Ascending aorta (tissue), 2 donors: ENCODE measurements around the gene SOX15. TPM values are rescaled to one million over a fixed set of nuclear protein-coding genes. Genes with fewer than 3 reads are reported as not detected.

ENCODE experiments used
- DNase-seq, 2 donors: peaks; one replicate each; pipeline ENCODE4 v3.0.0-alpha.2; 2019; ENCODE audit warnings: low spot score in 2 of 2
- H3K27ac ChIP-seq, 2 donors: fragments of 200-600 bp; sonication (generic); one replicate each; pipeline ENCODE4 v1.5.1; 2016 to 2017; ENCODE audit warnings: mild to moderate bottlenecking in 1 of 2
- H3K27me3 ChIP-seq: fragments of 200-600 bp; sonication (generic); one replicate; pipeline ENCODE4 v1.5.1; 2017
- H3K36me3 ChIP-seq, 2 donors: fragments of 200-600 bp; sonication (generic); one replicate each; pipeline ENCODE4 v1.5.1; 2016
- H3K4me1 ChIP-seq, 2 donors: fragments of 200-600 bp; sonication (generic); one replicate each; pipeline ENCODE4 v1.5.1; 2016 to 2017; ENCODE audit warnings: mild to moderate bottlenecking in 1 of 2
- H3K4me3 ChIP-seq, 2 donors: fragments of 200-600 bp; sonication (generic); one replicate each; pipeline ENCODE4 v1.5.1; 2016 to 2017; ENCODE audit warnings: mild to moderate bottlenecking in 1 of 2
- H3K9me3 ChIP-seq, 2 donors: fragments of 200-600 bp; sonication (generic); one replicate each; pipeline ENCODE4 v1.5.1; 2016
- intact Hi-C: fragments of 100-400 bp; cut with DNase I; formaldehyde crosslinking; loops from one replicate; pipeline ENCODE4 v1.15.1; 2023
- total RNA-seq: library from RNA; depleted of rRNA; stranded (reverse); fragments of >200 nt; gene quantifications from one replicate; pipeline ENCODE4 v1.1.0, GENCODE V29; 2016
- TF ChIP-seq, protein P1 (sequence below), 3 experiments: fragments of 200-600 bp in 2 of 3; fragments of 450-650 bp in 1 of 3; sonication (generic) in 2 of 3; IDR thresholded peaks; one replicate each; pipeline ENCODE4 v1.5.1; 2016 to 2019; ENCODE audit warnings: antibody characterized with exemption in 3 of 3, mild to moderate bottlenecking in 1 of 3, moderate library complexity in 1 of 3

SOX15 gene
- total RNA-seq = not detected

DNA sequence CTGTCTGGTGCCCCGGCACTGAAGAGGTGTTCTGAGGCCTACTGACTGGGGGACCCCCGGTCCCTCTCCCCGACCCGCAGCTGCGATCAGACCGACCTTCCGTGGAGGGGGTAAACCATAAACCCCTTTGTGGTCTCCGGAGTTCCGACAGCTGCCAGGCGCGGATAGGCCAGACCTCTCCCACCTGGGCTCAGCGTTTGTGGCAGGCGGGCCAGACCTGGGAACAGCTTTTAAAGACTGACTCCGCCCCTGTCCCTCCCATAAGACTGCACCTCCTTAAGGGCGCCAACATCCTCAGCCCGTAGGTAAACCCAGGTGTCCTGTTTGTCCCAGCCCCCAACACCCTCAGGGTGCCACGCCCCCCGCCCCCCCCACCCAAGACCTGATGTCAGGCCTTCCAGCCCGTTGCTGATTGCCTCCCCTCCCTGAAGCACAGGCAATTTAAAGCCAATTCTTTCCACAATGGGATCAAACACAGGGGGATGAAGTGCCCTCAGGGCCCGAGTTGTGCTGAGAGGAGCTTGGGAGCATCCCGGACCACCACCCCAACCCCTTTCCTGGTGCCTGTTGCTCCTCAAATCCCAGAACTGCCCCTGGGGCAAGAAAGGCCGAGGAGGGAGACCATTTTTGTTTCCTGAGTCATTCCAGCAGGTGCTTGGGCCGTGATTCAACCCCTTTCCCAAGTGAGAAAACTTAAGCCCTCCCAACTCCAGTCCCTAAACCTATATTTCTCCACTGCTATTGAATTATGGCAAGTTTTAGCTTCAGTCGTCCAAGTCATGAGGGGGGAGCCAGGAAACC lies at the start of gene SOX15:
Gene SOX15, minus strand, starts transcription at position 204 of the 801 bp plus-strand sequence. CDS start 418 bp downstream, outside the sequence.
- peak within 1 kb of the TSS; percentile 23 to 60 for H3K27ac ChIP-seq
- intact Hi-C loops = loop anchor here (2.0 to 10.0 kb wide), 3 partner anchors 25 to 585 kb away; partner anchors contain the start of genes FXR2 and TMEM107
- no peak for DNase-seq
- H3K9me3 ChIP-seq = no peaks in the 10 kb centered on the region
- no peaks in the 10 kb centered on the region for H3K27me3 ChIP-seq
- peaks cover 5 to 15% of the 10 kb centered on the region in 2 donors for H3K4me1 ChIP-seq
- TF ChIP-seq, protein P1, sequence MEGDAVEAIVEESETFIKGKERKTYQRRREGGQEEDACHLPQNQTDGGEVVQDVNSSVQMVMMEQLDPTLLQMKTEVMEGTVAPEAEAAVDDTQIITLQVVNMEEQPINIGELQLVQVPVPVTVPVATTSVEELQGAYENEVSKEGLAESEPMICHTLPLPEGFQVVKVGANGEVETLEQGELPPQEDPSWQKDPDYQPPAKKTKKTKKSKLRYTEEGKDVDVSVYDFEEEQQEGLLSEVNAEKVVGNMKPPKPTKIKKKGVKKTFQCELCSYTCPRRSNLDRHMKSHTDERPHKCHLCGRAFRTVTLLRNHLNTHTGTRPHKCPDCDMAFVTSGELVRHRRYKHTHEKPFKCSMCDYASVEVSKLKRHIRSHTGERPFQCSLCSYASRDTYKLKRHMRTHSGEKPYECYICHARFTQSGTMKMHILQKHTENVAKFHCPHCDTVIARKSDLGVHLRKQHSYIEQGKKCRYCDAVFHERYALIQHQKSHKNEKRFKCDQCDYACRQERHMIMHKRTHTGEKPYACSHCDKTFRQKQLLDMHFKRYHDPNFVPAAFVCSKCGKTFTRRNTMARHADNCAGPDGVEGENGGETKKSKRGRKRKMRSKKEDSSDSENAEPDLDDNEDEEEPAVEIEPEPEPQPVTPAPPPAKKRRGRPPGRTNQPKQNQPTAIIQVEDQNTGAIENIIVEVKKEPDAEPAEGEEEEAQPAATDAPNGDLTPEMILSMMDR (IDR thresholded peaks at IDR 0.05) = no peak
- peak within 1 kb of the TSS; percentile 54 to 67 for H3K4me3 ChIP-seq
- H3K36me3 ChIP-seq = peaks cover 40 to 41% of the 10 kb centered on the region in 2 donors

DNA sequence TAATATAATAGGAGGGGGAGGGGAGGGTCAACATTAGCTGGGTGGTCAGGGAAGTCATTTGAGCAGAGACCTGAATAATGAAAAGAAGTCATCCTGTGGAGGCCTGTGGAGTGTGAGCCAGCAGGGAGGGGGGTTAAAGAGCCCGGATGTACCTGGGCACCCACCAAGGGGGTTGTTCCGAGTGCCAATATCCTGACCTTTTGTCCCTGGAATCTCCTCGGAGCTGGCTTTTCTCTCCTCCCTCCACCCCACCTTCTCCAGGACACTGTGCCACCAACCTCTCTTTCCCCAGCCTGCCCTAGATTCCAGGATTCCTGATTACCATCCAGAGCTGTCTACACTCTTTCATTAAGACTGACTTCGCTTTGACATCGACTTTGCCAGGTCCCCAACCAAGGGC lies 46.3 kb upstream of the SOX15 start:
- H3K4me3 ChIP-seq = no peak overlapping the region
- DNase-seq = no peak
- H3K36me3 ChIP-seq = no peaks in the 10 kb centered on the region
- H3K27me3 ChIP-seq = no peaks in the 10 kb centered on the region
- no peaks in the 10 kb centered on the region for H3K9me3 ChIP-seq
- intact Hi-C loops = no loop called here
- no peaks in the 10 kb centered on the region for H3K4me1 ChIP-seq
- H3K27ac ChIP-seq = no peak overlapping the region
- TF ChIP-seq, protein P1 (IDR thresholded peaks at IDR 0.05) = no peak

DNA sequence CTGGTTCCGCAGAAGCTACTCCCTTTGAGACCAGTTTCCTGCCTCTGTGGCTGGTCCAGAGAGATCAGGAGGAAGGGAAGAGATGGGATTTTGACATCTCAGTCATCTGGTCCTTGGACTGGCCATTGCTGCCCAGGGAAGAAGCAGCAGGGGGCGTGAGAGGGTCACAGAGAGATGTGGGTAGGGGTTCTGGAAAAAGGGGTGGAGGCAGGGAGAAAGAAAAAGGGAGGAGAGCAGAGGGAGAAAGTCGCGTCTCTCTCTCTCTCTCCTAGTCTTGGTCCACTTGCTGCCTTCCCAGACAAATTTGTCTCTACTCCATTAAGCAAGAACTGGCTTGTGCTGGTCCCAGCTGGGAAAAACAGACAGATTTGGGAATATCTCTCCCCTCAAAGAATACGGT lies 44.5 kb upstream of the SOX15 start:
- H3K27ac ChIP-seq = no peak overlapping the region
- intact Hi-C loops = no loop called here
- H3K36me3 ChIP-seq = no peaks in the 10 kb centered on the region
- no peak for DNase-seq
- H3K4me1 ChIP-seq = no peaks in the 10 kb centered on the region
- no peak overlapping the region for H3K4me3 ChIP-seq
- H3K27me3 ChIP-seq = no peaks in the 10 kb centered on the region
- TF ChIP-seq, protein P1 (IDR thresholded peaks at IDR 0.05) = peak in 1 of 3 experiments; percentile 35
- H3K9me3 ChIP-seq = no peaks in the 10 kb centered on the region

DNA sequence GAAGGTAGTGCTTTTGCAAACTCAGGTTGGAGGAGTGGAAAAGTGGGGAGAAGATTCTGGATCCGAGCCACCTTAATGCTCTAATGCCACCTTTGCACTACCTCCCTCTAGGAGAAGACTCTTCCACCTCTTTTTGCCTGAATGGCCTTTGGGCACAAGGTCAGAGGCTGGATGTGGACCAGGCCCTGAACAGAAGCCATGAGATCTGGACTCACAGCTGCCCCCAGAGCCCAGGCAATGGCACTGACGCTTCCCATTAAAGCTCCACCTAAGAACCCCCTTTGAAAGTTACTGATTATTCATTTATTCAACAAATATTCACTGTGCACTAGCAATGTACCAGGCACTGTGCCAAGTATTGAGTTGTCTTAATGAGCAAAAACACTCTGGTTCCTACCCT lies 43.2 kb upstream of the SOX15 start:
- TF ChIP-seq, protein P1 (IDR thresholded peaks at IDR 0.05) = no peak
- no peak overlapping the region for H3K27ac ChIP-seq
- no peak overlapping the region for H3K4me3 ChIP-seq
- intact Hi-C loops = no loop called here
- no peaks in the 10 kb centered on the region for H3K27me3 ChIP-seq
- no peak for DNase-seq
- no peaks in the 10 kb centered on the region for H3K36me3 ChIP-seq
- H3K4me1 ChIP-seq = no peaks in the 10 kb centered on the region
- H3K9me3 ChIP-seq = no peaks in the 10 kb centered on the region

DNA sequence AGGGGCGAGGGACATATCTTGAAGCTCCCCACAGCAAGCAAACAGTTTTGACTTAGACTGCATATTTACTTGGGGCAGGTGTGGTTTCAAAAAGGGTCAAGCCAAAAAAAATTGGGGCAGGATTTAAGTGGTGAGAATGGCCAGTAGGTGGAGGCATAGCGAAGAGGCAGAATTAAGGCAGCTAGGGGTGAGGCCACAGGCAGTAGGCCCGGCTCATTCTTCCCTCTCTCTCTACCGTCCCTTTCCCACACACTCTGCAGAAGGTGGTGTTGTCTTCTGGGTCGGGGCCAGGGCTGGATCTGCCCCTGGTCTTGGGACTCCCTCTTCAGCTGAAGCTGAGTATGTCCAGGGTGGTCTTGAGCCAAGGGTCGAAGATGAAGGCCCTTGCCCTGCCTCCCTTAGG lies 42.6 kb upstream of the SOX15 start:
- Histone ChIP-seq H3K4me1 (no peaks in the 10 kb centered on the region), H3K4me3 (no peak overlapping the region), H3K9me3 (no peaks in the 10 kb centered on the region), H3K27ac (no peak overlapping the region), H3K36me3 (no peaks in the 10 kb centered on the region), H3K27me3 (no peaks in the 10 kb centered on the region)
- intact Hi-C loops = no loop called here
- TF ChIP-seq, protein P1 (IDR thresholded peaks at IDR 0.05) = peak in 1 of 3 experiments; percentile 21
- DNase-seq = no peak
